VCaP (cell line): ENCODE data around the gene CRIP1.
A peak's percentile ranks its signal among the peaks of the same experiment; 100 is the strongest.

Experiments used
- H3K27ac ChIP-seq: fragments of 450-650 bp; 2 replicates; pipeline ENCODE4 v1.5.1; 2017
- CTCF ChIP-seq: fragments of 450-650 bp; conservative IDR thresholded peaks from 2 replicates; pipeline ENCODE4 v1.5.1; 2017; ENCODE audit warnings: mild to moderate bottlenecking, moderate library complexity

Gene CRIP1

GRCh38 chr14:105508601-105509000, 21.9 kb downstream of the CRIP1 start:
- no peak overlapping the region for H3K27ac ChIP-seq
- TF ChIP-seq CTCF = no peak

GRCh38 chr14:105517096-105517495, 30.4 kb downstream of the CRIP1 start:
- TF ChIP-seq CTCF = no peak
- H3K27ac ChIP-seq = no peak overlapping the region

GRCh38 chr14:105519946-105520698, 33.4 kb downstream of the CRIP1 start:
- H3K27ac ChIP-seq = no peak overlapping the region
- no peak for TF ChIP-seq CTCF

GRCh38 chr14:105525326-105525725, 38.6 kb downstream of the CRIP1 start:
- H3K27ac ChIP-seq = no peak overlapping the region

GRCh38 chr14:105525861-105526775, 39.4 kb downstream of the CRIP1 start, which contains the start of gene TMEM121:
TSS of gene TMEM121 (plus strand) at chr14:105526583. CDS start at chr14:105528835, 2,252 bp downstream.
- peak within 1 kb of the TSS; percentile 81; the same call in 1 of the 2 replicates for H3K27ac ChIP-seq
- no peak for TF ChIP-seq CTCF

More at GRCh38 chr14:105525326-105525725, 38.6 kb downstream of the CRIP1 start:
- no peak for TF ChIP-seq CTCF

- TF ChIP-seq CTCF = no peak
- peak overlapping the region; percentile 81; the same call in 1 of the 2 replicates for H3K27ac ChIP-seq
Observed at GRCh38 chr14:105526776-105527380, 40.2 kb downstream of the CRIP1 start.

- TF ChIP-seq CTCF = no peak
- peak overlapping the region; percentile 81 for H3K27ac ChIP-seq
Observed at GRCh38 chr14:105527381-105527825, 40.7 kb downstream of the CRIP1 start.
